H9 (cell line): Measurements from ENCODE around the gene KRTAP12-1. TPM values are rescaled to one million over a fixed set of nuclear protein-coding genes. Genes with fewer than 3 reads are reported as not detected.

Experiments
- DNase-seq: peaks from one replicate; pipeline ENCODE4 v3.0.0-alpha.2; 2017
- H2AFZ ChIP-seq: one replicate; pipeline ENCODE4 v1.6.1; 2013; ENCODE audit warnings: mild to moderate bottlenecking, low read length, control low read depth, moderate library complexity
- H2AK5ac ChIP-seq: 2 replicates; pipeline ENCODE4 v1.6.1; 2013; ENCODE audit warnings: low read length, control low read depth, mixed read lengths; ENCODE audit not compliant: insufficient read length
- H2BK120ac ChIP-seq: one replicate; pipeline ENCODE4 v1.6.1; 2013; ENCODE audit warnings: low read depth, mild to moderate bottlenecking, low read length, control low read depth, inconsistent platforms; ENCODE audit not compliant: poor library complexity, severe bottlenecking
- H2BK12ac ChIP-seq: 2 replicates; pipeline ENCODE4 v1.6.1; 2013; ENCODE audit warnings: low read length, control low read depth, mixed read lengths, low read depth; ENCODE audit not compliant: insufficient read length
- H2BK15ac ChIP-seq: 2 replicates; pipeline ENCODE4 v1.6.1; 2013; ENCODE audit warnings: low read depth, low read length, control low read depth
- H2BK20ac ChIP-seq: one replicate; pipeline ENCODE4 v1.6.1; 2013; ENCODE audit warnings: low read depth, mild to moderate bottlenecking, low read length, control low read depth, inconsistent platforms; ENCODE audit not compliant: poor library complexity, severe bottlenecking
- H2BK5ac ChIP-seq: 2 replicates; pipeline ENCODE4 v1.6.1; 2013; ENCODE audit warnings: low read length, control low read depth, mixed read lengths; ENCODE audit not compliant: insufficient read length
- H3K14ac ChIP-seq: 2 replicates; pipeline ENCODE4 v1.6.1; 2013; ENCODE audit warnings: low read length, control low read depth; ENCODE audit not compliant: insufficient read depth
- H3K18ac ChIP-seq: 2 replicates; pipeline ENCODE4 v1.6.1; 2013; ENCODE audit warnings: low read depth, mild to moderate bottlenecking, mixed read lengths, low read length, control low read depth; ENCODE audit not compliant: insufficient read length
- H3K23ac ChIP-seq: 2 replicates; pipeline ENCODE4 v1.6.1; 2013; ENCODE audit warnings: low read length, control low read depth, mixed read lengths, low read depth; ENCODE audit not compliant: insufficient read length
- H3K23me2 ChIP-seq: 2 replicates; pipeline ENCODE4 v1.6.1; 2013; ENCODE audit warnings: low read depth, mild to moderate bottlenecking, mixed read lengths, low read length, control low read depth; ENCODE audit not compliant: insufficient read length, poor library complexity, severe bottlenecking
- H3K27ac ChIP-seq: 2 replicates; pipeline ENCODE4 v1.5.1; 2013; ENCODE audit warnings: low read length, control low read depth, mixed read lengths, low read depth; ENCODE audit not compliant: insufficient read length
- H3K27me3 ChIP-seq: 2 replicates; pipeline ENCODE4 v1.6.1; 2013; ENCODE audit warnings: low read length, control low read depth, inconsistent platforms; ENCODE audit not compliant: insufficient read depth
- H3K4ac ChIP-seq: 2 replicates; pipeline ENCODE4 v1.6.1; 2013; ENCODE audit warnings: low read depth, mild to moderate bottlenecking, control low read depth, inconsistent platforms, low read length, moderate library complexity
- H3K4me1 ChIP-seq: 2 replicates; pipeline ENCODE4 v1.6.1; 2013; ENCODE audit warnings: low read length, control low read depth, inconsistent platforms; ENCODE audit not compliant: insufficient read depth
- H3K4me2 ChIP-seq: 2 replicates; pipeline ENCODE4 v1.6.1; 2013; ENCODE audit warnings: low read length, control low read depth, mixed read lengths; ENCODE audit not compliant: insufficient read length, insufficient read depth
- H3K56ac ChIP-seq: 2 replicates; pipeline ENCODE4 v1.6.1; 2013; ENCODE audit warnings: low read depth, mild to moderate bottlenecking, mixed read lengths, low read length, control low read depth; ENCODE audit not compliant: insufficient read length
- H3K79me1 ChIP-seq: 2 replicates; pipeline ENCODE4 v1.6.1; 2013; ENCODE audit warnings: low read depth, mild to moderate bottlenecking, moderate library complexity, low read length, control low read depth, inconsistent platforms; ENCODE audit not compliant: insufficient read depth, poor library complexity, severe bottlenecking
- H3K79me2 ChIP-seq: 2 replicates; pipeline ENCODE4 v1.6.1; 2013; ENCODE audit warnings: low read length, control low read depth, inconsistent platforms; ENCODE audit not compliant: insufficient read depth
- H3K9ac ChIP-seq: 2 replicates; pipeline ENCODE4 v1.6.1; 2013; ENCODE audit warnings: low read length, control low read depth, mixed read lengths; ENCODE audit not compliant: insufficient read length; ENCODE audit errors: extremely low read depth
- H3K9me3 ChIP-seq: one replicate; pipeline ENCODE4 v1.6.1; 2013; ENCODE audit warnings: low read depth, low read length, inconsistent platforms; ENCODE audit not compliant: control insufficient read depth
- H3T11ph ChIP-seq: one replicate; pipeline ENCODE4 v1.6.1; 2013; ENCODE audit warnings: mild to moderate bottlenecking, low read length, control low read depth, inconsistent platforms
- H4K20me1 ChIP-seq: one replicate; pipeline ENCODE4 v1.6.1; 2013; ENCODE audit not compliant: control insufficient read depth, insufficient read length, insufficient read depth
- H4K5ac ChIP-seq: 2 replicates; pipeline ENCODE4 v1.6.1; 2013; ENCODE audit warnings: low read depth, mild to moderate bottlenecking, mixed read lengths, low read length, control low read depth; ENCODE audit not compliant: insufficient read length
- H4K8ac ChIP-seq: replicated peaks from 2 replicates; pipeline ENCODE4 v1.6.1; 2013; ENCODE audit warnings: low read length, control low read depth, mixed read lengths, low read depth; ENCODE audit not compliant: insufficient read length
- H4K91ac ChIP-seq: 2 replicates; pipeline ENCODE4 v1.6.1; 2013; ENCODE audit warnings: low read depth, mild to moderate bottlenecking, moderate library complexity, mixed read lengths, low read length, control low read depth; ENCODE audit not compliant: insufficient read length
- H3K27ac Mint-ChIP-seq, 3 experiments: 2 replicates in 2 of 3; 3 replicates in 1 of 3; pipeline ENCODE4 v1.8.0; 2020 to 2021; ENCODE audit warnings: mixed read lengths in 3 of 3, mild to moderate bottlenecking in 1 of 3, moderate library complexity in 1 of 3
- H3K27me3 Mint-ChIP-seq: 2 replicates; pipeline ENCODE4 v1.8.0; 2021; ENCODE audit warnings: low read depth, mild to moderate bottlenecking, moderate library complexity, mixed read lengths
- H3K36me3 Mint-ChIP-seq, 3 experiments: 2 replicates in 2 of 3; 3 replicates in 1 of 3; pipeline ENCODE4 v1.8.0; 2020 to 2021; ENCODE audit warnings: low read depth in 3 of 3, mixed read lengths in 3 of 3; ENCODE audit not compliant: insufficient read depth in 1 of 3
- H3K4me1 Mint-ChIP-seq, 2 experiments: 2 replicates each; pipeline ENCODE4 v1.8.0; 2020; ENCODE audit warnings: mixed read lengths in 2 of 2
- H3K4me3 Mint-ChIP-seq, 2 experiments: 2 replicates in 1 of 2; 3 replicates in 1 of 2; pipeline ENCODE4 v1.8.0; 2020 to 2021; ENCODE audit warnings: mild to moderate bottlenecking in 2 of 2, mixed read lengths in 2 of 2, moderate library complexity in 1 of 2
- H3K9me3 Mint-ChIP-seq, 2 experiments: 2 replicates in 1 of 2; 3 replicates in 1 of 2; pipeline ENCODE4 v1.8.0; 2020; ENCODE audit warnings: mild to moderate bottlenecking in 2 of 2, mixed read lengths in 2 of 2, moderate library complexity in 1 of 2
- WGBS: extraction: QIAGEN DNeasy Blood & Tissue Kit; methylation state at CpG from one replicate; pipeline ENCODE4 v1.1.7; 2013; ENCODE audit warnings: missing lambda C conversion rate, low lambda C conversion rate, mixed read lengths; ENCODE audit not compliant: insufficient read length; ENCODE audit errors: extremely low coverage; 5-methylcytosine and 5-hydroxymethylcytosine counted together
- total RNA-seq: library from RNA; stranded (reverse); gene quantifications from 2 replicates; pipeline ENCODE4 v1.2.1, GENCODE V29; 2021
- TF ChIP-seq, protein P1 (sequence below): fragments of 200-600 bp; sonication (generic); conservative IDR thresholded peaks from 3 replicates; pipeline ENCODE4 v1.8.0; 2021; ENCODE audit warnings: antibody characterized with exemption, mild to moderate bottlenecking

Gene KRTAP12-1
- total RNA-seq, 1 experiment from 2014 or later, result not detected

DNA sequence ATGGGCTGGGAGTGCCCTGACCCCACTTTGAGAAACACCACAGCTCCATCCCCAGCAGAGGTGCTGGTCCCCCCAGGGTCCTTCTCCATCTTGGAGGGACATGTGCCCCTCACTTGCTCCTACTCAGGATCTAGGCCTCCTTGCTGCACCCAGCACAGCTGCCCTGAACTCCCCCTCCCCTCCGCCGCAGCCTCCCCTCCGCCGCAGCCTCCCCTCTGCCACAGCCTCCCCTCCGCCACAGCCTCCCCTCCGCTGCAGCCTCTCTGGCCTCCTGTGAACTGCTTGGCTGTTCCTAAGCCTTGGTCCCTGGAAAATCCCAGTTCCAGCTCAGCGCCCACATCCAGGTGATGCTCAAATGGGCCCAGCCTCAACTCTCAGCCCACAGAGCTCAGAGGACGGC is 45.4 kb upstream of the KRTAP12-1 start:
- H2AFZ ChIP-seq, result no peak overlapping the region
- no peak overlapping the region for H3K18ac ChIP-seq
- DNase-seq, result no peak
- no peak overlapping the region for H3T11ph ChIP-seq
- Mint-ChIP-seq H3K36me3 (peaks cover 0 to 10% (median 0%) of the 10 kb centered on the region in 3 experiments; a peak in 1 of 7 replicates), H3K27me3 (peaks cover 27% of the 10 kb centered on the region), H3K9me3 (no peaks in the 10 kb centered on the region; a peak in 1 of 5 replicates), H3K27ac (no peak overlapping the region), H3K4me3 (no peak overlapping the region), H3K4me1 (peaks cover 25 to 31% of the 10 kb centered on the region in 2 experiments)
- H3K14ac ChIP-seq, result no peak overlapping the region
- no peak overlapping the region for H4K8ac ChIP-seq
- no peak overlapping the region for H3K4ac ChIP-seq
- H3K9me3 ChIP-seq, result no peaks in the 10 kb centered on the region
- H3K56ac ChIP-seq, result no peak overlapping the region
- TF ChIP-seq, protein P1, sequence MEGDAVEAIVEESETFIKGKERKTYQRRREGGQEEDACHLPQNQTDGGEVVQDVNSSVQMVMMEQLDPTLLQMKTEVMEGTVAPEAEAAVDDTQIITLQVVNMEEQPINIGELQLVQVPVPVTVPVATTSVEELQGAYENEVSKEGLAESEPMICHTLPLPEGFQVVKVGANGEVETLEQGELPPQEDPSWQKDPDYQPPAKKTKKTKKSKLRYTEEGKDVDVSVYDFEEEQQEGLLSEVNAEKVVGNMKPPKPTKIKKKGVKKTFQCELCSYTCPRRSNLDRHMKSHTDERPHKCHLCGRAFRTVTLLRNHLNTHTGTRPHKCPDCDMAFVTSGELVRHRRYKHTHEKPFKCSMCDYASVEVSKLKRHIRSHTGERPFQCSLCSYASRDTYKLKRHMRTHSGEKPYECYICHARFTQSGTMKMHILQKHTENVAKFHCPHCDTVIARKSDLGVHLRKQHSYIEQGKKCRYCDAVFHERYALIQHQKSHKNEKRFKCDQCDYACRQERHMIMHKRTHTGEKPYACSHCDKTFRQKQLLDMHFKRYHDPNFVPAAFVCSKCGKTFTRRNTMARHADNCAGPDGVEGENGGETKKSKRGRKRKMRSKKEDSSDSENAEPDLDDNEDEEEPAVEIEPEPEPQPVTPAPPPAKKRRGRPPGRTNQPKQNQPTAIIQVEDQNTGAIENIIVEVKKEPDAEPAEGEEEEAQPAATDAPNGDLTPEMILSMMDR, result no peak
- no peak overlapping the region for H2BK5ac ChIP-seq
- no peak overlapping the region for H2BK20ac ChIP-seq
- no peak overlapping the region for H2BK12ac ChIP-seq
- H2BK15ac ChIP-seq, result no peak overlapping the region
- no peaks in the 10 kb centered on the region for H3K79me2 ChIP-seq
- no peak overlapping the region for H4K5ac ChIP-seq
- no peak overlapping the region for H3K9ac ChIP-seq
- H3K4me2 ChIP-seq, result no peak overlapping the region
- no peaks in the 10 kb centered on the region; the same call in 1 of the 2 replicates for H3K27me3 ChIP-seq
- no peaks in the 10 kb centered on the region for H4K20me1 ChIP-seq
- H3K79me1 ChIP-seq, result no peaks in the 10 kb centered on the region
- H3K4me1 ChIP-seq, result no peaks in the 10 kb centered on the region
- H2AK5ac ChIP-seq, result no peak overlapping the region
- WGBS, result no CpG with 5 or more reads among the region's 8 CpGs
- no peak overlapping the region for H3K27ac ChIP-seq
- H3K23ac ChIP-seq, result no peak overlapping the region
- peaks cover 3% of the 10 kb centered on the region for H3K23me2 ChIP-seq
- H2BK120ac ChIP-seq, result no peak overlapping the region
- no peak overlapping the region for H4K91ac ChIP-seq
